ENCODE measurements around the gene SNRNP40. TPM values are rescaled to one million over a fixed set of nuclear protein-coding genes. Genes with fewer than 3 reads are reported as not detected.

Gene SNRNP40
- total RNA-seq = 159 and 160 TPM in 2 replicates

GRCh38 chr1:31296486-31297276 lies at the start of gene SNRNP40, which contains the start of gene ZCCHC17:
Gene SNRNP40, minus strand, starts transcription at chr1:31296788. Its CDS starts 37 bp downstream, at chr1:31296751.
Gene ZCCHC17, plus strand, starts transcription at chr1:31297032. Its CDS starts 13,067 bp downstream, at chr1:31310099.

GRCh38 chr1:31239653-31240241 lies 56.8 kb downstream of the SNRNP40 start, which contains the start of gene NKAIN1:
Gene NKAIN1, minus strand, starts transcription at chr1:31239887. Its CDS starts 340 bp downstream, at chr1:31239547.

Other genes with a start within 250 kb of the SNRNP40 start
- gene PUM1, start 231.1 kb downstream of the SNRNP40 start, total RNA-seq = 53.6 and 81.5 TPM in 2 replicates
- gene NKAIN1, start 56.9 kb downstream of the SNRNP40 start, total RNA-seq = not detected in 2 replicates
- 53.3 and 56.7 TPM in 2 replicates for gene ZCCHC17, start 244 bp upstream of the SNRNP40 start, total RNA-seq
- gene FABP3, start 76.3 kb upstream of the SNRNP40 start, total RNA-seq = 1.3 and 9.0 TPM in 2 replicates
- 1.2 and 2.9 TPM in 2 replicates for gene SERINC2, start 116.4 kb upstream of the SNRNP40 start, total RNA-seq